KMS-11 (cell line): Measurements from ENCODE around the gene RNLS.

Source experiments
- H2AFZ ChIP-seq: fragments of 200-600 bp; sonication (generic); 2 replicates; pipeline ENCODE4 v1.6.1; 2016; ENCODE audit warnings: antibody characterized with exemption, mixed run types, low read depth
- H3K27ac ChIP-seq: fragments of 200-600 bp; sonication (generic); 2 replicates; pipeline ENCODE4 v1.6.1; 2016; ENCODE audit warnings: mild to moderate bottlenecking, mixed run types
- H3K27me3 ChIP-seq: fragments of 200-600 bp; sonication (generic); 2 replicates; pipeline ENCODE4 v1.6.1; 2017; ENCODE audit warnings: mild to moderate bottlenecking, low read depth, mixed run types, moderate library complexity; ENCODE audit not compliant: insufficient read depth
- H3K36me3 ChIP-seq: fragments of 200-600 bp; sonication (generic); 2 replicates; pipeline ENCODE4 v1.6.1; 2017; ENCODE audit warnings: mild to moderate bottlenecking, mixed run types; ENCODE audit not compliant: insufficient read depth
- H3K4me1 ChIP-seq: fragments of 200-600 bp; sonication (generic); 2 replicates; pipeline ENCODE4 v1.6.1; 2016; ENCODE audit warnings: mild to moderate bottlenecking, low read depth, mixed run types; ENCODE audit not compliant: poor library complexity, severe bottlenecking
- H3K4me2 ChIP-seq: fragments of 200-600 bp; sonication (generic); 2 replicates; pipeline ENCODE4 v1.7.0; 2016; ENCODE audit warnings: mild to moderate bottlenecking, mixed run types
- H3K4me3 ChIP-seq: fragments of 200-600 bp; sonication (generic); IDR thresholded peaks from 2 replicates; pipeline ENCODE4 v1.6.1; 2017; ENCODE audit warnings: low read depth, low read length, mixed read lengths; ENCODE audit not compliant: insufficient read depth
- H3K79me2 ChIP-seq: fragments of 200-600 bp; sonication (generic); 2 replicates; pipeline ENCODE4 v1.6.1; 2016; ENCODE audit warnings: low read depth, mixed run types; ENCODE audit not compliant: insufficient read depth
- H3K9ac ChIP-seq: fragments of 200-600 bp; sonication (generic); 2 replicates; pipeline ENCODE4 v1.6.1; 2016; ENCODE audit warnings: mild to moderate bottlenecking, mixed run types
- H4K20me1 ChIP-seq: fragments of 200-600 bp; sonication (generic); 2 replicates; pipeline ENCODE4 v1.6.1; 2016; ENCODE audit warnings: mild to moderate bottlenecking, mixed run types; ENCODE audit not compliant: insufficient read depth
- CTCF ChIP-seq: fragments of 200-600 bp; sonication (generic); conservative IDR thresholded peaks from 2 replicates; pipeline ENCODE4 v1.6.1; 2017; ENCODE audit warnings: low read depth, mild to moderate bottlenecking, antibody characterized with exemption, low read length, moderate library complexity, mixed read lengths

Gene RNLS

GRCh38 chr10:88582806-88583583 lies at the start of gene RNLS:
Gene RNLS, minus strand, starts transcription at chr10:88583318.
- Histone ChIP-seq H3K27ac (peak within 1 kb of the TSS; percentile 98), H2AFZ (peak within 1 kb of the TSS; percentile 97), H4K20me1 (no peaks in the 10 kb centered on the region), H3K4me2 (peak within 1 kb of the TSS; percentile 81), H3K4me1 (peaks cover 15% of the 10 kb centered on the region), H3K4me3 (no peak within 1 kb of the TSS), H3K79me2 (no peaks in the 10 kb centered on the region), H3K27me3 (no peaks in the 10 kb centered on the region), H3K36me3 (no peaks in the 10 kb centered on the region), H3K9ac (peak within 1 kb of the TSS; percentile 96)
- peak; percentile 87 for TF ChIP-seq CTCF

- H4K20me1 ChIP-seq = no peaks in the 10 kb centered on the region
- H3K4me1 ChIP-seq = no peaks in the 10 kb centered on the region
- H3K79me2 ChIP-seq = no peaks in the 10 kb centered on the region
- no peaks in the 10 kb centered on the region for H3K36me3 ChIP-seq
- TF ChIP-seq CTCF = no peak
- H3K4me2 ChIP-seq = no peak overlapping the region
- no peak overlapping the region for H3K9ac ChIP-seq
- no peak overlapping the region for H2AFZ ChIP-seq
- H3K27ac ChIP-seq = no peak overlapping the region
- H3K4me3 ChIP-seq = no peak overlapping the region
- H3K27me3 ChIP-seq = no peaks in the 10 kb centered on the region
Observed at GRCh38 chr10:88624840-88625239, 41.7 kb upstream of the RNLS start.

- Histone ChIP-seq H3K36me3 (no peaks in the 10 kb centered on the region), H2AFZ (no peak overlapping the region), H4K20me1 (no peaks in the 10 kb centered on the region), H3K4me2 (no peak overlapping the region), H3K79me2 (no peaks in the 10 kb centered on the region), H3K27ac (no peak overlapping the region), H3K4me3 (no peak overlapping the region), H3K9ac (no peak overlapping the region), H3K4me1 (no peaks in the 10 kb centered on the region), H3K27me3 (no peaks in the 10 kb centered on the region)
- TF ChIP-seq CTCF = no peak
Observed at GRCh38 chr10:88623835-88624234, 40.7 kb upstream of the RNLS start.

- Histone ChIP-seq H3K4me3 (no peak overlapping the region), H2AFZ (no peak overlapping the region), H3K27ac (no peak overlapping the region), H3K27me3 (no peaks in the 10 kb centered on the region), H3K9ac (no peak overlapping the region), H3K4me2 (no peak overlapping the region), H4K20me1 (no peaks in the 10 kb centered on the region), H3K4me1 (peaks cover 10% of the 10 kb centered on the region), H3K79me2 (no peaks in the 10 kb centered on the region), H3K36me3 (no peaks in the 10 kb centered on the region)
- TF ChIP-seq CTCF = no peak
Observed at GRCh38 chr10:88620441-88620840, 37.3 kb upstream of the RNLS start.
